Neuronal stem cell (in vitro differentiated cells): Measurements from ENCODE around the gene LPIN1.
A peak's percentile ranks its signal among the peaks of the same experiment; 100 is the strongest.

ENCODE experiments used
- DNase-seq: peaks from one replicate; pipeline ENCODE4 v3.0.0-alpha.2; 2013; ENCODE audit warnings: low spot score
- H2AFZ ChIP-seq: one replicate; pipeline ENCODE4 v1.6.1; 2013; ENCODE audit warnings: mild to moderate bottlenecking, low read length, inconsistent platforms
- H2AK5ac ChIP-seq: 2 replicates; pipeline ENCODE4 v1.6.1; 2013; ENCODE audit warnings: low read depth, mild to moderate bottlenecking, inconsistent platforms, low read length, moderate library complexity, mixed read lengths
- H2BK120ac ChIP-seq: 2 replicates; pipeline ENCODE4 v1.6.1; 2013; ENCODE audit warnings: low read depth, mild to moderate bottlenecking, inconsistent platforms, low read length, moderate library complexity, mixed read lengths
- H2BK12ac ChIP-seq: one replicate; pipeline ENCODE4 v1.6.1; 2013; ENCODE audit warnings: low read length, inconsistent platforms
- H2BK15ac ChIP-seq: 2 replicates; pipeline ENCODE4 v1.6.1; 2013; ENCODE audit warnings: mild to moderate bottlenecking, low read length, inconsistent platforms, mixed read lengths
- H2BK5ac ChIP-seq: one replicate; pipeline ENCODE4 v1.6.1; 2013; ENCODE audit warnings: inconsistent platforms, mild to moderate bottlenecking, low read length, moderate library complexity
- H3K14ac ChIP-seq: one replicate; pipeline ENCODE4 v1.6.1; 2013; ENCODE audit warnings: low read length, inconsistent platforms
- H3K18ac ChIP-seq: 2 replicates; pipeline ENCODE4 v1.6.1; 2013; ENCODE audit warnings: low read length, inconsistent platforms
- H3K23ac ChIP-seq: 2 replicates; pipeline ENCODE4 v1.6.1; 2013; ENCODE audit warnings: low read depth, mild to moderate bottlenecking, mixed read lengths, low read length, inconsistent platforms; ENCODE audit not compliant: poor library complexity
- H3K27ac ChIP-seq: replicated peaks from 3 replicates; pipeline ENCODE4 v1.5.1; 2013; ENCODE audit warnings: low read length, inconsistent platforms
- H3K27me3 ChIP-seq, 3 experiments: 2 replicates each; pipeline ENCODE4 v1.6.1; 2013; ENCODE audit warnings: low read length in 3 of 3, mild to moderate bottlenecking in 2 of 3, inconsistent platforms in 1 of 3, low read depth in 1 of 3, mixed read lengths in 1 of 3, moderate library complexity in 1 of 3; ENCODE audit not compliant: control insufficient read depth in 3 of 3, insufficient read depth in 3 of 3
- H3K36me3 ChIP-seq, 2 donors: replicated peaks in 1 of 2; 2 replicates each; pipeline ENCODE4 v1.6.1; 2013; ENCODE audit warnings: low read length in 2 of 2; ENCODE audit not compliant: control insufficient read depth in 2 of 2, insufficient read depth in 2 of 2
- H3K4ac ChIP-seq: 2 replicates; pipeline ENCODE4 v1.6.1; 2013; ENCODE audit warnings: inconsistent platforms, mild to moderate bottlenecking, low read length, moderate library complexity
- H3K4me1 ChIP-seq, 2 donors: 1 replicate in 1 of 2; 2 replicates in 1 of 2; pipeline ENCODE4 v1.6.1; 2013; ENCODE audit warnings: low read length in 2 of 2, low read depth in 1 of 2; ENCODE audit not compliant: control insufficient read depth in 2 of 2, insufficient read depth in 1 of 2
- H3K4me2 ChIP-seq: one replicate; pipeline ENCODE4 v1.6.1; 2013; ENCODE audit warnings: mild to moderate bottlenecking, low read length, inconsistent platforms; ENCODE audit not compliant: insufficient read depth, poor library complexity, severe bottlenecking
- H3K4me3 ChIP-seq, 2 donors: 2 replicates each; pipeline ENCODE4 v1.5.1; 2013; ENCODE audit warnings: low read length in 2 of 2, mild to moderate bottlenecking in 2 of 2, inconsistent platforms in 1 of 2, moderate library complexity in 1 of 2
- H3K79me1 ChIP-seq: one replicate; pipeline ENCODE4 v1.6.1; 2013; ENCODE audit warnings: low read depth, mild to moderate bottlenecking, inconsistent platforms, low read length, moderate library complexity
- H3K9ac ChIP-seq: one replicate; pipeline ENCODE4 v1.6.1; 2013; ENCODE audit warnings: mild to moderate bottlenecking, low read depth, low read length, inconsistent platforms; ENCODE audit not compliant: poor library complexity
- H3K9me3 ChIP-seq, 2 donors: replicated peaks in 1 of 2; 2 replicates each; pipeline versions ENCODE3 to v1.6.1; 2013; ENCODE audit warnings: low read length in 2 of 2, mild to moderate bottlenecking in 2 of 2, inconsistent platforms in 1 of 2, low read depth in 1 of 2, mixed read lengths in 1 of 2, moderate library complexity in 1 of 2; ENCODE audit not compliant: control insufficient read depth in 2 of 2, insufficient read depth in 1 of 2
- H4K8ac ChIP-seq: one replicate; pipeline ENCODE4 v1.6.1; 2013; ENCODE audit warnings: low read depth, mild to moderate bottlenecking, inconsistent platforms, low read length, moderate library complexity
- H4K91ac ChIP-seq: one replicate; pipeline ENCODE4 v1.6.1; 2013; ENCODE audit warnings: low read length, low read depth, mild to moderate bottlenecking, inconsistent platforms; ENCODE audit not compliant: poor library complexity
- WGBS, 2 donors: extraction: QIAGEN DNeasy Blood & Tissue Kit; methylation state at CpG; one replicate each; pipeline ENCODE4 v1.1.7; 2013; ENCODE audit warnings: missing lambda C conversion rate in 2 of 2, mixed read lengths in 1 of 2; ENCODE audit not compliant: insufficient read length in 2 of 2, insufficient replicate concordance in 1 of 2; ENCODE audit errors: extremely low coverage in 2 of 2; 5-methylcytosine and 5-hydroxymethylcytosine counted together

The LPIN1 gene

GRCh38 chr2:11743846-11744553 is 2.4 kb upstream of the LPIN1 start:
- H3K27ac ChIP-seq, result peak overlapping the region; percentile 52

GRCh38 chr2:11744631-11745394 is 1.6 kb upstream of the LPIN1 start:
- Histone ChIP-seq H3K14ac (no peak overlapping the region), H2BK120ac (peak overlapping the region; percentile 64), H3K27ac (peak overlapping the region; percentile 52), H3K4me3 (peak overlapping the region in 1 of 2 donors; percentile 35), H2AK5ac (peak overlapping the region; percentile 77), H2BK15ac (peak overlapping the region; percentile 77), H3K4me2 (peak overlapping the region; percentile 21), H2AFZ (peak overlapping the region; percentile 87), H2BK12ac (peak overlapping the region; percentile 94), H3K36me3 (no peaks in the 10 kb centered on the region), H3K18ac (peak overlapping the region; percentile 94), H3K9ac (peak overlapping the region; percentile 38), H4K91ac (peak overlapping the region; percentile 45), H3K79me1 (peaks cover 12% of the 10 kb centered on the region), H3K27me3 (no peaks in the 10 kb centered on the region), H2BK5ac (peak overlapping the region; percentile 8), H3K4ac (peak overlapping the region; percentile 1), H3K4me1 (peaks cover 34 to 48% of the 10 kb centered on the region in 2 donors), H3K9me3 (no peaks in the 10 kb centered on the region), H4K8ac (no peak overlapping the region), H3K23ac (peak overlapping the region; percentile 37)
- WGBS, 2 donors, result no CpG with 5 or more reads among the region's 14 CpGs
- peak; percentile 39 for DNase-seq

More at GRCh38 chr2:11743846-11744553, 2.4 kb upstream of the LPIN1 start:
- Histone ChIP-seq H3K14ac (no peak overlapping the region), H2BK5ac (peak overlapping the region; percentile 8), H3K4me2 (no peak overlapping the region), H2AK5ac (peak overlapping the region; percentile 77), H3K9me3 (no peaks in the 10 kb centered on the region), H3K4me3 (peak overlapping the region in 1 of 2 donors; percentile 35), H3K4me1 (peaks cover 27 to 41% of the 10 kb centered on the region in 2 donors), H3K23ac (no peak overlapping the region), H3K79me1 (peaks cover 12% of the 10 kb centered on the region), H4K91ac (no peak overlapping the region), H2BK120ac (peak overlapping the region; percentile 62), H3K27me3 (no peaks in the 10 kb centered on the region), H3K36me3 (no peaks in the 10 kb centered on the region), H4K8ac (no peak overlapping the region), H2BK12ac (no peak overlapping the region), H2BK15ac (no peak overlapping the region), H3K18ac (peak overlapping the region; percentile 81), H3K9ac (no peak overlapping the region), H3K4ac (no peak overlapping the region), H2AFZ (peak overlapping the region; percentile 87)
- peak; percentile 80 for DNase-seq
- WGBS, 2 donors, result no CpG with 5 or more reads among the region's 10 CpGs

- Histone ChIP-seq H3K14ac (no peak overlapping the region), H4K8ac (no peak overlapping the region), H3K9me3 (no peaks in the 10 kb centered on the region), H3K23ac (peak overlapping the region; percentile 37), H2BK12ac (peak overlapping the region; percentile 47), H4K91ac (no peak overlapping the region), H2AK5ac (peak overlapping the region; percentile 58), H3K4me2 (no peak overlapping the region), H2AFZ (peak overlapping the region; percentile 81), H3K18ac (peak overlapping the region; percentile 39), H2BK5ac (no peak overlapping the region), H3K4me1 (peaks cover 34 to 51% of the 10 kb centered on the region in 2 donors), H3K27ac (peak overlapping the region; percentile 48), H3K4ac (peak overlapping the region; percentile 28), H2BK15ac (peak overlapping the region; percentile 59), H3K36me3 (no peaks in the 10 kb centered on the region), H3K4me3 (peak overlapping the region in 1 of 2 donors; percentile 27), H3K27me3 (no peaks in the 10 kb centered on the region), H3K9ac (peak overlapping the region; percentile 5), H3K79me1 (peaks cover 13% of the 10 kb centered on the region), H2BK120ac (peak overlapping the region; percentile 13)
- DNase-seq, result no peak
- no CpG with 5 or more reads among the region's 27 CpGs for WGBS, 2 donors
Observed at GRCh38 chr2:11745613-11746375, 638 bp upstream of the LPIN1 start.
